B cell (primary cell): ENCODE results near the gene SETD6.

ENCODE experiments used
- EZH2 ChIP-seq: IDR thresholded peaks from 2 replicates; pipeline ENCODE4 v1.6.1; 2012; ENCODE audit warnings: borderline replicate concordance, low read depth, mild to moderate bottlenecking, moderate library complexity, low read length; ENCODE audit not compliant: insufficient read depth, poor library complexity, severe bottlenecking
- TF ChIP-seq, protein P1 (sequence below): fragments of 200-600 bp; IDR thresholded peaks from one replicate; pipeline ENCODE4 v1.8.0; 2022; ENCODE audit warnings: antibody characterized with exemption, mild to moderate bottlenecking

DNA sequence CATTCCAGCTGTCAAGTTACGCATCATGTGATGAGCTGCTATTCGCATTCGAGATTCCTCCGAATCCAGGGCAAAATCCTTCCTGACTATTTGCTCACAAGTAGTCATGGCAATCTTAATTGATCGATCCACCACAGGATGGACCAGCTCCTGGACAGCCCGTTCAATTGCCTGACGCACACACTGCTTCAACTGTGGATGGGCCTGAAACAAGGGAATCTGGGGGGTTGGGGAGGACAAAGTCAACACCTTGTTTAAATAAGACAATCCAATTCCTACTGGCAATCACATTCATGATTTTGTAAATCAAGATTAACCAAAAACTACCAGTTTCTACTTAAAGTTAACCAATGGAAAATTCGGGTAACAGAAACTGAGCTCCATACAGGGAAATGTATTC lies 28.4 kb downstream of the SETD6 start:
- TF ChIP-seq, protein P1, sequence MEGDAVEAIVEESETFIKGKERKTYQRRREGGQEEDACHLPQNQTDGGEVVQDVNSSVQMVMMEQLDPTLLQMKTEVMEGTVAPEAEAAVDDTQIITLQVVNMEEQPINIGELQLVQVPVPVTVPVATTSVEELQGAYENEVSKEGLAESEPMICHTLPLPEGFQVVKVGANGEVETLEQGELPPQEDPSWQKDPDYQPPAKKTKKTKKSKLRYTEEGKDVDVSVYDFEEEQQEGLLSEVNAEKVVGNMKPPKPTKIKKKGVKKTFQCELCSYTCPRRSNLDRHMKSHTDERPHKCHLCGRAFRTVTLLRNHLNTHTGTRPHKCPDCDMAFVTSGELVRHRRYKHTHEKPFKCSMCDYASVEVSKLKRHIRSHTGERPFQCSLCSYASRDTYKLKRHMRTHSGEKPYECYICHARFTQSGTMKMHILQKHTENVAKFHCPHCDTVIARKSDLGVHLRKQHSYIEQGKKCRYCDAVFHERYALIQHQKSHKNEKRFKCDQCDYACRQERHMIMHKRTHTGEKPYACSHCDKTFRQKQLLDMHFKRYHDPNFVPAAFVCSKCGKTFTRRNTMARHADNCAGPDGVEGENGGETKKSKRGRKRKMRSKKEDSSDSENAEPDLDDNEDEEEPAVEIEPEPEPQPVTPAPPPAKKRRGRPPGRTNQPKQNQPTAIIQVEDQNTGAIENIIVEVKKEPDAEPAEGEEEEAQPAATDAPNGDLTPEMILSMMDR = no peak
- no peak for TF ChIP-seq EZH2
